HG03025 (cell line): ENCODE data around the gene MPP1.

Source experiments
- ATAC-seq: cut with Tn5 transposase; IDR thresholded peaks from one replicate; pipeline ENCODE4 v1.9.1; 2021; ENCODE audit warnings: mild to moderate bottlenecking, moderate library complexity; ENCODE audit not compliant: unreplicated experiment, low FRiP score

MPP1 gene

DNA sequence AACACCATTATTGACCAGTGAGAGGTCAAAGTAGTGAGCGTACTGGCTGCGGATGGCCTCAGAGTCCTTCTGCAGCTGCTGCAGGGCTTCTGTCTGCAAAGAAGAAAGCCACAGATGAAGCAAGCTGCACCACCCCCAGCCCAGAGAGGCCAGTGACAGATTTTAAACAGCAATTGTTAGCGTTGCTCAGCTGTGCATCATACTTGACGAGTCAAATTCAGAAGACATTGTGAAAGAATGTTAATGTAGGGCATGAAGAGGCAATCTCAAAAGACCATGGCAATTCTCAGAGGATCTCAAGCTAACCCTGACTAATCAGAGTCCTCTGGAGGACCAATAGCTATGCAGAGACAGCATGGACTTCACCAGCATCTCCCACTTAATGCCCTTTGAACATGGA, 26.0 kb downstream of the MPP1 start:
- no peak for ATAC-seq

DNA sequence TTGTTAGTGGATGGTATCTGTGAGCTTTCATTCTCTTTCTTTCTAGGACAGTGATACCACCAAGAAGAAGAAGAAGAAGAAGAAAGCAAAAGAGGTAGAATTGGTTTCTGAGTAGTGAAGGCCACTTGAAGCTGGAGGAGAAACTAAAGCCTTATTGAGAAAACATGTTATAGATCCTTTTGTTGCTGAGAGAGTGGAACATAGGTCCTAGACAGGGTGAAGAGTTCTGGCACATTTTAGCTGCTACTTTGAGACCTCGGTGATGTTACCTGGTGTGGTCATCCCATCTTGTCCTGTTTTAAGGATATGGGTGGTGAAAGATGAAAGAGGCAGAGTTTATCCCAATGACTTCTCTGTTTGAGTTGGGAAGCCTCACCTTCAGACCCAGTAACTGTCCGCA, 28.5 kb downstream of the MPP1 start:
- no peak for ATAC-seq

DNA sequence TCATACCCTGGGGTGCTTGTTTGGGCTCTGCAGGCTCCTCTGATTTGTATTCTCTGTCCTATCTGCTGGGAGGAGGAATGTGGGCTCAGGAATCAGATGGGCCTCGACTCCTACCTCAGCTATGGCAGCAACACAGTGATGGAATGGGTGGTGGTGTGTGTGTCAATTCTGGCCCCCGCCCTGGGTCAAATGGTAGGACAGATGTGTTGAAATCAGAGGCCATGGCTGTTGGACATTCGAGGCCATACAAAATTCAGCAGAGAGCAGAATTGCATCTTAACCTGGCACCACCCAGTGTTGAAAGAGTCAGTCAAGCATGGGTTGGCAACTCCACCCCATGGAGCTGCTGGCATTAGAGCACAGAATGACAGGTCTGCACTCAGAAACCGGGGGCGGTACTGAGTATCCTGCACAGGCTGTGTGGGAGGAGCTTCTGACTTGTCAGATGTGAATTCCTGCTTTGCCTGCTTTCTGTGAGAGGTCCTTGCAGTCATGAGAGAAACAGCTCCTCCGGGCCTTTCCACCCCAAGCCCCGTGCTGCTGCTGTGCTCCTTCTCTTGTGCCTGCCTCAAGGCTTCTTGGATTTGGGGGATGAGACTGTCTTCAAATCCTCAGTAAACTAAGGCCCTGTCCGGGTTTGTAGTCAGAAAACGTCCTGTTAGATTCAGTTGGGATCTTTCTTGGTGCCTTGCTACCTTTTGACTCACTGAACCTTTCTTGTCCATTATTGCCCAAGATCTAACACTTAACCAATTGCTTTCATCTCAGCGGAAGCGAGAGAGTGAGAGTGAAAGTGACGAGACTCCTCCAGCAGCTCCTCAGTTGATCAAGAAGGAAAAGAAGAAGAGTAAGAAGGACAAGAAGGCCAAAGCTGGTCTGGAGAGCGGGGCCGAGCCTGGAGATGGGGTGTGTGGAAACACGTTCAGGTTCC, 29.6 kb downstream of the MPP1 start:
- ATAC-seq = no peak

DNA sequence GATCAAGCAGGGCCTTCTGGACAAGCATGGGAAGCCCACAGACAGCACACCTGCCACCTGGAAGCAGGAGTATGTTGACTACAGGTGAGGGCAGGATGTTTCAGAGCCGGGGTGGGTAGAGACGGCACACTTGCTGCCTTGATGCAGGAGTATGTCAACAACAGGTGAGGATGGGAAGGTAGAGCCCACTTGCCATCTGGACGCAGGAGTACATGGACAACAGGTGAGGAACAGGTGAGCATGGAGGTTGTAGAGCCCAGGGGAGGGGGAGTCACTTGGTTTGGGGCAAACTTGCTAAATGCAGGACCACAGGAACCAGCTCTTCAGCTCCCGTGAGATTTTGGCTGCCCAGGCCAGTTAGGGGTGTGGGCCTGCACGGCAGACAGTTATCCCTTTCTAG, 30.7 kb downstream of the MPP1 start:
- ATAC-seq = no peak

DNA sequence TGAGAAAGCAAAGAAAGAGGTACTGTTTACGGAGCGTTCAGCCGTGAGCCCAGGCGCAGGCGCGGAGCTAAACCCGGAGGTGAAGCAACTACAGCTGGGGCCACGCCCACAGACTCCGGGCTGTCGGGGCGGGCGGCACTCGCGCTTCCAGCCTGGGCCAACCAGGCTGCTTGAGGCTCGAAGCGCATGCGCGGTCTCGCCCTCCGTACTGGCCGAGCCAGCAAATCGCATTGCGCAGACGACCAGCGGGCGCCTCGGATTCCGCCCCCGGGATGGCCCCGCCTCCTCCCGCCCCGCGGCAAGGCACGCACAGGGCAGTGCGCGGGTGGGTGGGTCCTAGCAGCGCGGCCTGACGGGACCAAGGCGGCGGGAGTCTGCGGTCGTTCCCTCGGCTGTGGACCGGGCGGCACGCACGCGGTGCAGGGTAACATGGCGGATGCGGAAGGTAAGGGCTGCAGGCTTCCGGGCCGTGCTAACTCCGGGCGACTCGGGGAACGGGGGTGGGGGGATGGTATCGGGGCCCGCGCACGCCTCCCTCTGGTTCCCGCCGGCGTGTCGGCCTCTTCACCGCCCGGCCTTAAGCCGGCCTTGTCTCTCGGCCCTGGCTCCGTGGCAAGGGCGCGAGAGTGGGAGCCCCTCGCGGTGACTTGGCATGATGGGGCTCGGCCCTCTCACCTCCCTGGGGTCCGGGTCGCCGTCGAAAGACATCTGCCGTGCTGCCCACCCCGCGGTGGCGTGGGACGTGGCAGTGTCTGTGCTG, 42.6 kb downstream of the MPP1 start, which contains the start of gene DKC1:
Gene DKC1, plus strand, starts transcription at position 328 of the 760 bp plus-strand sequence. Its CDS starts 102 bp downstream, at position 430.
- ATAC-seq = peak; percentile 78

DNA sequence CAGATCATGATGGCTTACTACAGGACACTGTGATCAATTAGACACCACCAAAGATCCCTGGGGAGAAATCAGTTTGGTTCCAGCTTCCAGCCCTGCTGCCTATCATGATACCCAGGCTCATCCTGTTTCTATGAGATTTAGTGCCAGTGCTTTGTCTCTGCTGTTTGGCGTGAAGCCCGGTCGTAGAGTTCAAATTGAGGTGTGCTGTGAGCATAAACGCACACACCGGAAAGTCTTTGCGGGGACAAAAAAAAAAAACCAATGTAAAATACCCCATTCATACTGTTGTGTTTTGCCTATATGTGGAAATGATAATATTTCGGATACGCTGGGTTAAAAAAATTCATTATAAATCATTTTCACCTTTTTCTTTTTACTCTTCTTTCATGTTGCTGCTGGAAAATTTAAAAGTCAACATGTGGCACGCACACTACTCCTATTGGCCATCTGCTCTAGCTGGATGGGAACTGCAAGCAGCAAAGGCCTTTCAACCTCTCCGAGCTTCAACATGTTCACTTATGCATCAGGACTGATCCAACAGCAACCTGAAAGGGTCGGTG, 43.2 kb downstream of the MPP1 start:
- no peak for ATAC-seq

DNA sequence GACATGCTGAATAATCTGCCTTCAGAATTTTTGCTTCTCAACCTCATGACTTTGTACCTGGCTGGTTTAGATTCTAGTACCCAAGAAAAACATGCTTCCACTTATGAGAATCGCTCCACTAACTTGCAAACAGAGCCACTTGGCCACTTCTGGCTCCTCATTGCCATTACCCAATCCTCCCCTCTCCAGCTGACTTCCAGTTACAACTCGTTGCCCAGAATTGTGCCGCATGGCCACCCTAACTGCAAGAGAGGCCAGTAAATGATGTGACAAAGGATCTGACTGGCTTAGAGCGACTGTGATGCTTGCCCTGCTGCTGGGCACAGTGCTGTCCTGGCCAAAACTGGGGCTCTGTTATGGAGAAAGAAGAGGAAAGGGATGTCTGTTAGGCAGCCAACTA, 46.6 kb downstream of the MPP1 start:
- no peak for ATAC-seq

DNA sequence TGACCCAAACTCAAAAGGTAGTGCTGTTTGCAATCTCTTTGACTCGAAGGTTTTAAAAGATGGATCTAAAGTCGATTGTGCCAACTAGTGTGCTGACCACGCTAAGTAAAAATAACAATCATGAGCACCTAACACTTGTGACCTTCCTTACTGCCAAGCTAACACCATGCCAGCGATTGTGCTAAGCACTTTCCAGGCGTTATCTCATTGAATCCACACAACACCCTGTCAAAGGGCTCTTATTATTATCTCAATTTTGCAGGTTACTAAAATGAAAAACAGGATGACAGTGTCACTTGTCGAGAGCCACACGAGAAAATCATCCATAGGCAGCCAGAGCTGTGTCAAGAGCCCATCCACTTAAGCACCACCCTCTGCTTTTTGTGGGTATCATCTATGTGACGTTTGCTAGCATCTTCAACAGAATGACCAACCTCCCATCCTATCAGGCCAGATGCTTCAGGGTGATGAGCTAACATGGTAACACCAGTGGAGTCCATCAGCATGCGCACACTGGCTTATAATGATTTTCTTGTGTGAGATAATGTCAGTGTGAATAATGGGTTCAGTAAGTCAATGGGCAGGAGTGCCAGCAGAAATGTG, 53.5 kb downstream of the MPP1 start:
- ATAC-seq = no peak

DNA sequence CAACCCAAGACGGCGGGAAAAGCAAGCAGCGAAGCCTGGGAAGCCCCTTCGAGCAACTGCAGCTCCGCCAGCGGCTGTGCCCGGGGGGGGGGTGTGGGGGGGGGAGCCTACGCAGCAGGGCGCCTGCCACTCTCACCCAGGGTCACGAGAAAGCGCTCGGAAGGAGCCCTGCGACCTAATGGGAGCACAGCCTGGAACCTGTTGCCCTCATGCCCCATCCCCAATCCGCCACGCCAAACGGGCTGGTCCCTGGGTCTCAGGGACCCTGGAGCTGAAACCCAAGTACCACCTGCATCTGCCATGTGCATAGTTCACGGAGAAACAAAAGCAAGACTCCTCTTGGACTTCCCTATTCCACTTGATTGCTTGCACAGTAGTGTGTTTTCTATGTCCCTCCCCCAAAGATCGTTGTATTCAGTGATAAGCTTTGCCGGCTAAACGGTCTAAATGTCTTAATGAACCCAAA, 54.0 kb downstream of the MPP1 start:
- ATAC-seq = no peak

DNA sequence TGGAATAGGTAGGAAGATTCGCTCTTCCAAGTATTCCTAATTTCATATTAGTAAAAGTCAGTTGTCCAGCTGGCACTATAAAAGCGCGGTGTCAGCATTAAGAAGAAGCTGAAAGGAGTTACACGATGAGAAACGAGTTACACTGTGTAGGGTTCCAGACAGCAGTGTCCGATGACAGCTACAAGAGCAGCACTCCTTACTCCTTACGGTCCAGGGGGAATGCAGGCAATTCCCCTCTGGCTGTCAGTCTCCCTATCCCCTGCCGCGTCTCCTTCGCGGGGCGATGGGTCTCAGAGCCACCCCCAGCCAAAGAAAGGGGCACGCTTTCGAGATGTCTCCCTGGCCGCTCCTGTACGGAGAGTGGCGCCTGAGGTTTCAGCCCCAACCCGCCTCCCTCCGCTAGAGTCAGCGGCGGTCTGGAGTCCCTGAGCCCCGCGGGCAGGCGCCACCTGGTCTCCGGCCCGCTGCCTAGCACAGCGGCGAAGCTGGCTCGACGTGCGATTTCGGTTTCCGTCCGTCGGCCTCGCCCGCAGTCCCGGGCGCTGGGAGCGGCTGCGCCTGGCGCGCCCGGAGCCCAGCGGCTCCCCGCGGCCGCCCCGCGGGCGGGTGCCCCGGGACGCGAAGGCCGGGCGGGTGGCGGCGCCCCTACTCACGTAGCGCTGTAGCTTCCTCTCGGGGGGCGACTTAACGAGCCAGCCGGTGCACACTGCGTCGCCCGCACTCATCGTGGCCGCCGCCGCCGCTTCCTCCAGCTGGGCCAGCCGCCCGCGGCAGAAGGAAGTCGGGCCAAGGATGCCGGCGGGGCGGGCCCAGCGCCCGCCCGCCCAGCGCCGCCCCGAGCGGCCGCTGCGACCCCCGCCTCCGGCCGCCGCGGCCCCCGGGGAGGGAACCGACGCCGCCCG, 54.7 kb downstream of the MPP1 start, which contains the start of gene GAB3:
Gene GAB3, minus strand, starts transcription at position 777 of the 902 bp plus-strand sequence. Its CDS starts 52 bp downstream, at position 725.
- no peak for ATAC-seq

DNA sequence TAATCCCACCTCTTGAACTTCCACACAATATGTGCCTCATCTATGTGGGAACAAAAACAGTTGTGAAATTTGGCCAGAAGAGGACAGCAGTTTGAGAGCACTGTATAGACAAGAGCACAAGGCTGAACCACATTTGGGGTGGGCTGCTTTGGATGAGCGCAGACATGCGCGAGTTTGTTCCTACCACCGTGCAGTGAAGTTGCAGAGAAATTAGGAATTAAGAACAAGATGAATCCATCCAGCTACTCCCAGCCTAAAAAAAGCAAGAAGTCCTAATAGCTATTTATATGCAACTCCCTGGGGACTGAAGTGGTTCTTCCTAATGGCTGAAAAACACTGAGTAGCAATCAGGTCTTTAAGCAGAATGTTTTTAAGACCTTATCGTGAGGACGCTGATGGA, 55.4 kb downstream of the MPP1 start:
- ATAC-seq = no peak

DNA sequence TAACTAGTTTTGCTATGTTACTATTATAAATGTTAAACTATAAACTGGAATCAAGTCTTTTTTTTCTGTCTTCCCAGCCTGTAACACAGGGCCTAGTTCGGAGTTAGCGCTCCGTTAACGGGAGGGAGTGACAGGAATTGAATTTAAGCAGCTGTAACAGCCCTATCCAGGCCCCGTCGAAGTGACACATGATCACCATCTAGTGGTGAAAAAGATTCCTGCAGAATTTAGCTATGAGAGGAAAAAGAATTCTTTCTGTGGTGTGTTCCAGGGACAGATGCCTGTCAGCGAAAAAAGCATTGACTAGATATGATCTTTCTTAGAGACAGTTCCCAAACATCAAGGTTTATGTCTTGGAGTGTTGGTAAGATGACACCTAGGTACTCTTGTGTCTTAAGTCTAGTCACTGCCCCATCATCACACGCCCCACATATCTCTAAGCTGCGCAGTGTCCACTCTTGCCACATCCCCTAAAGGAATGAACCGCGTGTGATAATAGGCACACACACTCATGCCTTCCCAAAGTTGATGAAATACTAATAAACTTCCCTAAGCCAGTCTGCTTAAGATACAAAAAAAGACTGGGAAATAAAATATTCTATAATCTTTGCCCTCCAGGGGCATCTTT, 56.5 kb downstream of the MPP1 start:
- ATAC-seq = no peak

DNA sequence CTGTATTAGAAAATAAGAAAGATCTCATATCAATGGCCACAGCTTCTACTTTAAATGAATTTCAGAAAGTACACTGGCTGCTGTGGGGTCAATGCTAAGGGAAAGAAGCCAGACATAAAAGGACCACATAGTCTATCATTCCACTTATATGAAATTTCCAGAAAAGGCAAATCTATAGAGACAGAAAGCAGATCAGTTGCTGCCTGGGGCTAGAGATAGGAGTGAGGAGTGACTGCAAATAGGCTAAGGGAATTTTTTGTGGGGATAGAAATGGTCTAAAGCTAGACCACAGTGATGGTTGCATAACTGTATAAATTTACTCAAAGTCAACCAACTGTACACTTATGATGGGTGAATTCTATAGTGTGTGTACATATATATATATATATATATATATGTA, 62.7 kb downstream of the MPP1 start:
- no peak for ATAC-seq

DNA sequence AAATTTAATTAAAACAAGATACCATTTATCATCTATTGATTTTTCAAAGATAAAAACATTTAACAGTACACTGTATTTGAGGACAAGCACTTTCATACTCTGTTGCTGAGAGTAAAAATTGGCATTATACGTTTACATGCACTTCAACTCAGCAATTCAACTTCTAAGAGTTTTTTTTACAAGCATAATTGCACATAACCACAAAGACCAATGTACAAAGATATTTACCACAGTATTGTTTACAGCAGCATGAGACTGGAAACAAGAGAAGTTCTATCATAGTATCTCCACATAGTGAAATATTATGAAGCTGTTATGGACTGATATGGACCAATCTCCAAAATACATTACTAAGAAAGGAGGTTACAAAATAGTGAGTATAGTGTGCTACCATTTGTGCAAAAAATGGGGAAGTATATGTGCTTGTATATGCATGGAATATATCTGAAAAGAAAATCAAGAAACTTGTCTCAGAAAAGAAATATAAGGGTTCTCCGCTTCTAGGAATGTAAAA, 65.3 kb downstream of the MPP1 start:
- ATAC-seq = no peak

DNA sequence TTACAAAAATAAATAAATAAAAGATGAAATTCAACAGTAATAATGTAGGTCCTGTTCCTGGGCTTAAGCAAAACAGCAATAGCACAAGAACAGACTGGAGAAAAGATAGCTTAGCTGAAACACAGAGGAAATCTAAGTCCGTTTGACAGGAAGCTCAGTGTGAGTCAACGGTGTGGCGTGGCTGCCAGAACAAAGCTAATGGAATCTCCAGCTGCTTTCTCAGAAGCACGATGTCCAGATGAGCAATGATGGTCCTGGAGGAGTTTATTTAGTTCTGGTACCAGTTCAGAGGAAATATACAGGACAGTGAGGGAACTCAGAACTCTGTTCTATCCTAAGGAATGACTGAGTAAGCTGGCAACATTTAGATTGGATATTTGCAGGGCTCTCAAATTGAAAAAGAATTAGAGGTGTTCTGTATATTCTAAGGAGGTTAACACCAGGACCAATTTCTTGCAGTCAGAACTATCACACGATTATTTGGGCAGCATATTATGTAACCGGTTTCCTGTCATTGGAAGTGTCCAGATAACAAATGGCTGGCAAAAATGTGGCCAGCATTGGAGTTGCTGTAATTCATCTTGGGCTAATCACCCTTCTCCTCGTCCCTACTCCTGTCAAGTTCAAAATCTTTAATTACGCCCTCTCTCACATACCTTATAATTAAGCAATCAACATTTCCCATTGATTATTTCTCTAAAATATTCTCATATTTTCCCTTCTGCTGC, 67.1 kb downstream of the MPP1 start:
- ATAC-seq = no peak

DNA sequence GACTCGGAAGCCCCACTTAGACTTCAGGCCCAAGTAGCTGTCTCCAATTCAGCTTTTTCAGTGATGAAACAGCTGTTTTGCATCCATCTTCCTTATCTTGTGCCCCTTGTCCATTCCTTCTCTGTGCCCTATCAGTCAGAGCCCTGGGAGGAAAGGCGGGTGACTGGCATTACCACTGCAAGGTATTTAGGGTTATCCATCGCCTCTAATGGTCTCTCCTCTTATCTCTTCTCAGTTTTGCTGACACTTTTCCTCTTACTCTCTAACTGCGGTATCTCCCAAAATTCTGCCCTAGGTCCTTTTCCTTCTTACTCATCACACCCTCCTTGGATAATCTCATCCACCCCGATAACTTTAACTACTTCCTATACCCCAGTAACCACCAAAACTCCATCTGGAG, 68.1 kb downstream of the MPP1 start:
- ATAC-seq = no peak

DNA sequence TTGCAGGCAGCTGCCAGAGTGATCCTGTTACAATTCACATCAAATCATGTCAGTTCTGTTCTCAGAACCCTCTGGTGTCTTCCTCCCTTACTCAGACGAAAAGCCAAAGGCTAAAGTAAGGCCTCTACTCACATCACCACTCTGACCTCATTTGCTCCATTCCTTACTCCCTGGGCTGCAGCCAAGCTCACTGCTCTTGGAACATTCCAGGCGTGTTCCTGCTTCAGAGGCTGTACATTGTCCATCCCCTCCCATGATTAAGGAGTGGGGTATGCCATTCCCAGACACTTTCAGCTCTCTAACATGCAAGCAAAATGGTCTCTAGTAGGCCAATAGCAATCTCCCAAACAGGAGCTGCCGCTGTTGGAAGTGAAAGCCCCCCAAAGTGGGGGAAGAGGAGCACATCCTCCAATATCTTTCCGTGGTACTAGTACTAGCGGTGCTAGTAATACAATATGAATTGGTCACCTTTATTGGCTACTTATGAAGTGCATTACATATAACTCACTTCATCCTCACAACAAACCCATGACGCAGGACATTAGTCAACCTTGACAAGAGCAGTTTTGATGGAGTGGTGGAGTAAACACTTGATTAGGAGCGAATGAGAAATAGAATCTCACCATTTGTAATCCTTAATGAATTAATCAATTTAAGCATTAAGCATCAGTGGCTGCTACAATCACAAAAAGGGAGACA, 69.4 kb downstream of the MPP1 start:
- ATAC-seq = no peak
